NCI-H748 treated with DMSO at 0.1 percent for 48 hours (cell line): Measurements from ENCODE around the gene TNS1.

Experiments used
- DNase-seq: peaks from one replicate; lab custom pipeline; 2025; lab: John Stamatoyannopoulos, UW

Gene TNS1

DNA sequence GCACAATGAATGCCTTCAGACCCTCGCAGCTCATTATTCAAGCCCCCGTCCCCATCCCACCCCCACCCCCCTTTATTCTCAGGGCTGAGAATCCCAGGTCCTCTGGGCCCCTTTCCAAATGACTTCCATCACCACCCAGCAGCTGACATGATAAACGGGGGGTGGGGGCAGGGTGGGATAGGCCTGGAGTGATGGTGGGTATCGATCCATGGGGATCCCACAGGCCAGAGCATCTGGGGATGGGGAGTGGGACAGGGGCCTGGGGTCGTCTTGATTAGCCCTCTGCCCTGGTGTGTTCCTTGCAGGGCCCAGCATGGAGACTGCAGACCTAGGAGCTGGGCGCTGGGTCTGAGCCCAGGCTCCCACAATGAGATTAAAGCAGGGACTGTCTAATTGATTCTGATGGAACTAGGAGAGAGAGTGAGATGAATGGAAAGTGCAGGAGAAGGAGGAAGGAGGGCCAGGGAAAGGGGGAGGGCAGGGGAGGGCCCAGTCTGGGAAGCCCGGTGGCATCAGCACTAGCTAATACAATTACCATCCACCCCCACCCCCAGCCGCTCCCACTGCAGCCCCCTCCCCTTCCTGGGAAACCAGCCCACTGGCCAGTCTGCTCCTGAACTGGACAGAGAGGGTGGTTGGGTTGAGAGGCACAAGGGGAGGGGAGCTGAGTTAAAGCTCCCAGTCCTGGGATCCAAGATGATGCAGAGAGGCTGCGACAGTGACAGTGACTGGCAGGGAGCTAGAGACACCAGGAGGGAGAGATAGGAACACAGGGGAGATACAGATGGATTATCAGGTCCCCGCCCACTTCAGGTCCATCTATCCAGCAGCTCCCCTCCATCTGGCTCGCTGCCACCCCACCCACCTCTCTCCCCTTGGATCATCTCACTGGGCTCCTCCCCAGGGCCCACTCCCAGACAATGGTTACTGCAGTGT lies 13.1 kb upstream of the TNS1 start:
- DNase-seq: no peak

DNA sequence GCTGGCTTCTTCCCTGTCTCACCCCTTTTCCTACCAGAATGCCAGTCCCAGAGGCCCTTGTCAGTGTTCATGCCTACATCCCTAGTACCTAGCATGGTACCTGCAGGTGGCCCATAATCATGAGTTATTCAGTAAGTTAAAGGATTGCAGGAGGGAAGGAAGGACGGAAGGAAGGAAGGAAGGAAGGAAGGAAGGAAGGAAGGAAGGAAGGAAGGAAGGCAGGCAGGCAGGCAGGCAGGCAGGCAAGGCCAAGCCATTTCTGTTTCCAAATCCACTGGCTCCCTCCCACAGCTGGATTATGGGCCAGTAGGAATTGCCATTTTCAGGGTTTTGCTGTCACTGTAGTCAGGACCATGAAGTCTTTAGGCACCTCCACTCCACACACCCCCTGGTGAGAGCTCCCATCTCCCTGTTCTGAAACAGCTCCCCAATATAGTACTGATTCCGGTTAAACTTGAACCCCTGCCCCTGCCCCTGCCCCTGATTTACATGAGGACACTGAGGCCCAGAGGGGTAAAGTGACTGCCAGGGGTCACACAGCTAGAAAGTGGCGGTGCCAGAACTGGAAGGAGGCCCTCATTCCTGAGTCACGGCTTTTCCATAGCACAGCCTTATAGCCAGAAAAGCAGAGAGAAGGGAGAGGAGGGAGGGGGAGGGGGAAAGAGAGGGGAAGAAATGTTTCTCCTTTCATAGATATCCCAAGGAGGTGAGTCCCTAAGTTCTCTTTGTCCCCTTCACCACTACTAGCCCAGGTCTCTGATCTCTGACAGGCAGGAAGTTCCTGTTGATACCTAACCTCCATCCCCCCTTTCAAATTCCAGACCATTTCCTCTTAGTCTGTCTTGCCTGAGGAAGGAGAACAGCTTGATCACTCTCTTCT lies 12.2 kb upstream of the TNS1 start:
- no peak for DNase-seq

DNA sequence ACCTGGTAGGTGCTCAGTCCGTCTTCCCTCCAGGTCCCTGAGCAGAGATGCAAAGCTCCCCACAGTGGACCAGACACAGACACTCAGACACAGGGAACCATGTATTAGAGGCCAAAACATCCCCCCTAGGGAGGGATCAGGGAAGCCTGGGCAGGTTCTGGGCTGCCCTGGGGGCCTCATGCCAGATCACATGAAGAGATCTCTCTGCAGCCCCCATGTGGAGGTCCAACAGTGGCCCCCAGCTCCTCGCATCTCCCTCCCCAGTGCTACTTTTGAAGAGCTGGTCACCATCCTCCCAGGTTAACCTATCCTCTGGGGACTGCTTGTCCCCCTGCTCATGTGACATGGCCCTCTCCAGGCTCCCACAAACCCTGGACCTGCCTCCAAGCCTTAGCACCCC lies 10.5 kb upstream of the TNS1 start:
- no peak for DNase-seq

DNA sequence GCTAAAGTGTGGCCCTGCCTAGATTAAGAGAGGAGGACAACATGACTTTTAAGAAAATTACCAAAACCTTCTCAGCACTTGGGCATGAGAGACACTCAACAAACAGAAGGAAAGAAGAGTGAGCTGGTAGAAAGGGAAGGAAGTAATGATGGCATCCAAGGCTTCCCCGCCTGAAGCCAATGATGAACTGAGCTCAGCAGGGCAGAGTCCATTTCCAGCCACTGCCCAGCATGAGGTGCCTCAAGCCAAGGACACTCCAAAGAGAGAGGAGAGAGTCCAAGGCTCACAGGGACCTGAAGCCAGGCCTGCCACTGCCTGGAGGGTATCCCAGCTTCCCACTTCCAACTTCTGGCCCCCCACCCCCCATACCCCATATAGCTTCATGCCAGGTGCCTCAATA lies 9.5 kb upstream of the TNS1 start:
- no peak for DNase-seq

DNA sequence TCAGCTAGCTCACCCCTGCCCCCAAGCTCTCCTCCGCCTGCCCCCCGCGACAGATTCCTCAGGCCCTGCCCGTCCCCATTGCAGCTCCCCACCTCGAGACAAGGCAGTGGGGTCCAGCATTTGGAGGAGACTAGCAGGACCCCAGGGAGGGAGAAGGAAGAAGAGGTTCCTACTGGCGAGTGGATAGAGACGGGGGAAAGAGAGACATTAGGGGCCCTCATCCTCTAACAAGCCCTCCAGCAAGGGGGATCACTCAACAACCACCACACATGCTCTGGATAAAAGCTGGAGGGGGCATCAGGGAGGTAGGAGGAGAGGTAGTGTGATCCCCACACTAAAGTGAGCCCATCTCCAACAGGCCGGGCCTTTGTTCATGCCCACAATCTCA lies 8.9 kb upstream of the TNS1 start:
- DNase-seq: no peak

DNA sequence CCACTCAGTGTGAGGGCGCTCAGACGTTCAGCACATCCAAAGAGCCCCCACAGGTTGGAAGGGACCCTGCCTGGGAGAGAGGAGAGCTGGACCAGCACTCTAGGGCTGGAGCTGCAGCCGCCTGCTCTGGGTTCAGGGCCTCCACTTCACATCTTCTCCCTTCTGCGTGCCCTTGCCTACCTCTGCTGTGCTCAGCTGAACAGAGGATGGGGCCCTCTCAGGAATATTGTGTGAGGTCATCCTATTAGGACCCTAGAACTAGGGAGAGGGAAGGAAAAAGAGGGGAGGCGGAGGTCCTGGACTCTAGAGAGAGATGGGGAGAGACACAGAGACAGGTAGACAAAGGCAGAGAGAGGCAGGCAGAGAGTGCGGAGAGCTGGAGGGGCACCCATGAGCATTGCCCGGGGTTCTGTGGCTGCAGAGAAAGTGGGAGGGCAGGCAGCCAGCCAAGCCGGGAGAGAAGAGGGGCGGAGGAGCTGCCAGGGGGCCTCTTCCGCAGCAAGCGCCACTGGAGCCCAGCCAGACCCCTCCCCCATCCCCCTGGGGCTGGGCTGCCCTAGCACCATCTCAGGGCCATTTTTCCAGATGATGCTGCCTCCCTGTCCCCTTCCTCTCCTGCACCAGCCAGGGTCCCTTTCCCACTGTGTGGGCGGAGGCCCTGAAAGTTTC lies 8.3 kb upstream of the TNS1 start:
- no peak for DNase-seq

DNA sequence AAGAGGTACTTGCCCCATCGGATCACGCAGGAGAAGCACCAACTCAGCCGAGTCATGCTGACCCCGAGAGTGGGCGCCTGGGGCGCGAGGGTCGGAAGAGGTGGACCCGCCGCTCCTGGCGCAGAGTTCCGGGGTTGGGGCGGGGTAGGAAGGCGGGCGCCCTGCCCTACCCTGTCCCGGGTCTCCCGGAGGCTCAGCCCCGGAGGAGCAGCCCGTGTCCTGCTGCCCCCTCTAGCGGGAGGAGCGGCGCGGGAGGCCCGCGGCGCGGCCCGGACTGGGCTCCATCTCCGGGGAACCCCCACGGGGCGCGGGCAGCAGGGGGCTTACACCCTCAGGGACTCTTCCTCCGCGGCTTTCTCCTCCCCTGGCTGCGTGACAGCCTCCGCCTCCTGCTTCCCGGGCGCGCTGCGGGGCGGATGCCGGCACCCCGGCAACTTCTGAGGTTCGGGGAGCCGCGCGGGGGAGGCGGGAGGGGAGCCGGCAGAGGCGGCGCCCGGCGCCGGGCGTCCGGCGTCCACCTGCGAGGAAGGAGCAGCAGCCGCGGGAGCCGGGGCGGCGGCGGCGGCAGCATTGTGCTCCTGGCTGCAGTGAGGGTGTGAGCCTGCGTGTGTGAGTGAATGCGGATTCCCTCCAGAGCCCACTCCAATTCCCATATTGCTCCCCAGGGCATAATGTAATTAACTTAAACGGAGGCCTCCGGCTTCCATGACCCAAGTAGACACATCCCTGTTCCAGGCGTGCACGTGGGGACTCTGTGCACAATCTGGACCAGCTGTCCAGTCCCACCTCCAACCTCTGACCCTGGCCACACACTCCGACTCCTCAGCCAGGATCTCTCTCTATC lies 7.6 kb upstream of the TNS1 start:
- DNase-seq: no peak

DNA sequence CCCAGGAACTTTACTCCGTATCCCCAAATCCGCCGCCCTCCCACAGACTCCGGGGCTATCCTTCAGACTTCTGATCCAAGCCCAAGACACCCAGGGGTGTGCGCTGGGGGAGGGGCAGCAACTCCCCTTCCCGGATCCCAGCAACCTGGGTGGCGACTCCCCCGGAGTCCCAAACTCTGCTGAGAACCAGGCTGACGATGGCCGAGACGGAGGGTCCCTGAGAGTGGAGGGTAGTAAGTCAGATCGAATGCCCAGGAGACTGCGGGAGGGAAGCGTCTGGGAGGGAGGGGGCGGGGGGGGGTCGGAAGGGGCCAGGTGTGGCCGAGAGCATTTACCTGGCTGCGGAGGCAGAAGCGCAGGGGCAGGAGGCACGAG lies 7.0 kb upstream of the TNS1 start:
- no peak for DNase-seq

DNA sequence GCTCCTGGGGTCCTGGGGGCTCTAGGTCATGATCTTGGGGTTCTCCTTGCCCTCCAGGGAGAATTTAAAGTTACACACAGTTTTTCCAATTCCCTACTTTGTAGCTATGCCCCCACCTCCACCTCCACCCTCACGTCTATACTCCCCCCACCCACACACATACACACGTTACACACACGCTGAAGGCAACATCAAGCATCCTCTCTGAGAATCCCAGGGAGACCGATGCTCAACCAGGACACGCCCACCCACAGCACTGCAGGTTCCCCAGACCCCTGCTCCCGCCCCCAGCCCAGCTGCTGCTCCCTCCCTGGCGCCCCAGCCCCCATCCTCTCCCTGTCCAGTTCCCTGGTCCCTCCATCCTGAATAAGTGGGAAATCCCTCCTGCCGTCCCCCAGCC lies 6.4 kb upstream of the TNS1 start:
- no peak for DNase-seq

DNA sequence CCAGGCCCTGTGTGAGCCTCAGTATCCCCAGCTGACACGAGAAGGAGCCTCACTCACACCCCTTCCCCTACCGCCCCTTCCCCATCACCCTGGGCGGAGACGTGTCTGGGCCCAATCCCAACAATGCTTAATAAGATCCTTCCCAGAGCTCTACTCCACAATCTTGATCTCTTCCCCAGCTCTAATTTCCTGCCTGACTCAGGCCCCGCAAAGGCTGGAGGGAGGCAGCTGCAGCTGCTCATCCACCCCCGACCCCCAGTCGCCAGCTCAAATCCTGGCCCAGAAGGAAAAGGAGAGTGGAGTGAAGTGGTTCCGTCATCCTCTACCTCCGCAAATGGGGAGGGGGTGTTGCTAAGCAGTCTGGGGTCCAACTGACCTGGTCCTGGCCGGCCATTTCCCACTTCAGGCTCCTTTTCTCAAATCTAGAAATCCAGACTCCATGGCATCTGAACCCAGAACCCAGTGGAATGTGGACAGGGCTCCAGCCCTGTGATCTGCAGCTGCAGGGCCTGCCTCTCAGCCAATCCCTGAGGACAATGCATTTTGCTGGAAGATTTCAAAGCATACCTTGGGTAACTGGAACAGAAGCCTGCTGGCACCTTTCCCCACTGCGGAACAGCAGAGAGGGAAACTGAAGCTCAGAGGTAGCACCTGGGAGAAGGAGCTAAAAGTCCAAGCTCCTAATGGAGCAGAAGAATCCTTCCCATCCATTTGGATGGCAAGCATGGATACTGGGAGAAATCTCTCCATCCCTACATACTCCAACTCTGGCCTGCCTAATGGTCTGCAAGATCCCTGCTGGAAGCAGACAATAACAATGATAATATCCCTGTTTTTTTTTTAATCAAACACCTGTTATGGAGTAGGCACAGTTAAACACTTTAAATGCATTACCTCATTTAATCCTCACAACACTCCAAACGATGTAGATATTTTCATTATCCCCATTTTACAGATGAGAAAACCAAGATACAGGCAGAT lies 5.6 kb upstream of the TNS1 start:
- DNase-seq: no peak

DNA sequence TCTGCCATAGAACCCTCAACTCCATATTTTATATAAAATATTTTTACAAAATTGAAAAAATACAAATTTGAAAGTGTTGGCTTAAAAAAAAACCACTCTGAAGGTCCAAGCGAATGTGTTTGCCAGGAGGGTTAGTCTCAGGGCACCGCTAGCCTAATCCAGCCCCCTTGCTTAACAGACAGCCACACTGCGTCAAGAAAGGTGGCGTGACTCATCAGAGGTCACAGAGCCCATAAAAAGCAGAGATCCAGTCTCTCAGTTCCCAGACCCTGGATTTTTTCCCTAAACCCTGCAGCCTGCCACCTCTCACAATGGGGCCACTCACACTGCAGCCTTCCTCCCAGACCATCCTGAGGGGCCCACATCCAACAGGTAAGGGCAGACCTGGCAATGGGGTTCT lies 3.9 kb upstream of the TNS1 start:
- DNase-seq: no peak

DNA sequence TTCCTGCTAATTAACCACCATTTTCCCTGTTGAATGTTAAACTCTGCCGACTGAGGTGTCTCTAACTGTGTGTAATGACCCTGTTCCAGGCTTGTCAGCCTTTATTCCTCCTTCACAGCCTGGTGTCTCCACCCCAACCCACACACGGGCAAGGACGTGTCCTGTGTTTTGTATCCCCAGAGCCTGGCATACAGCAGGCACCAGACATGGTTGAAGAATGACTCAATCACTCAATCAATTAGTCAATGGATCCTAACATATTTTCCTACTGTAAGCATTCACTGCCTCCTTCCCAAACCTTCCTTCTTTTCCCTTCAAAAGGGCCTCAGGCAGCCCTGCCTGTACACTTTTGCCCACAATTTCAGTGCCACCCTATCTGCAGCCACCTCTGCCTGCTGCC lies 2.7 kb upstream of the TNS1 start:
- no peak for DNase-seq

DNA sequence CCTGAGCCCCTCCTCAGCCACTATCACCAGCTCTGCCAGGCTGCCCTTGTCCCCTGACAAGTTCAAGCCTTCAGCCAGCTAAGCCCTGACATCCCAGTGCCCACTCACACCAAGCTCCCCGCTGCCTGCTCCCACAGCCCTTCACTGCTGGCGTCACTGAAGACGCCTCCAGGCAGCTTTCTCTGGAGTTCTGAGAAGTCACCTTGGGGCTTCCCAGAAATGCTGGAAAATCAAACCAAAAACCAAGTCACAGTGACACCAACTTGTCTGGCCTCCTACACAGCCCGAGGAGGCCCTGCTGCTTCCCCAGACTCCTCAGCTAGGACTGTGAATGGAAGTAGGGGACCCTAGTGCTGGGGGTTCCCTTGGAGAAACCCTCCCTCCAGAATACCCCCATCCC lies 2.2 kb upstream of the TNS1 start:
- DNase-seq: no peak

DNA sequence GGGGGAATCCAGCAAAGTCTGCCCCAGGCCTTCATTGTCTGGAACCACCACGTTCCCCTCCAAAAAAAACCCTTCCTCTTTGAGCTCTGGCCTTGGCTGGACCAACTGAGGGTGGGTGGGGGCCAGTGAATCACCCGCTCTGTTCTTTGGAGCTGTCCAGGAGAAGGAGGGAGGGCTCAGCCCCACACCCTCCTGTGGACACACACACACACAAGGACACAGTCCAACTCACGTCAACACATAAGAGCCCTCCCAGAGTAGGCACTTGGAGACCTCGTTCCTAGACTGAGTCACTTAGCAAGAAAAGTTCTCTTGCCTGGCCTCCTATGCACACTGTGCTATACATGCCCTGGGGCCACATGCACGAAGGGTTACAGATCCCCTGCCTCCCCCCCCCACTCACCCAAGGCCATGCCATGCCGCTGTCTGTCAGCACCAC lies 1.2 kb upstream of the TNS1 start:
- DNase-seq: no peak

DNA sequence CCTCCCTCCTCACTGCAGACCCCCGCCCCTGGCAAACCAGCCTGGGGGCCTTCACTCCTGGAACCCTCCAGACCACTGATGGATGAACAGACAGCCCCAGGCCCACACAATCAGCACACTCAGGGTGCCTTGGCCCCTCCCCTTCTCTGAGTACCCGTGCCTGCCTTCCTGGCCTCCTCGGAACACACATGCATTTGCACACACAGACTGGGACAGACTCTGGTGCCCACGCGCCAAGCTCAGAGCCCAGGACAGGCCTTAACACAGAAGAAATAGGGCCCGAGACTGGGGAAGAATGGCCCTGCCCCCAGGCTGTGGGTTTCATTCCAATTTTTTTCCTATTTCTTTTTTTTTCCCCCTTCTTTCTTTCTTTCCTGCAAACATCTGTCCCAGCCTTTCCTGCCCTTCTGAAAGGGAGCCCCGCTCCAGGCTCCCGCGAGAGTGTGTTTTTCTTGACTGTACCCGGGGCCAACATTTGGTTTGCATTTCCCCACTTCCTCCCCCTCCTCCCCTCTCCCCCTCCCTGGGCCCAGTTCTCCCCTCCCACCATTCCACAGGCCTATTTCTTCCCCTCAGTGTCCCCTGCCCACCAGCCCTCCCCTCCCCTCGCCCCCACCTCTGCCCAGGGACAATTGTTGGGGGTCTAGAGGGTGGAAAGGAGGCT lies 618 bp upstream of the TNS1 start:
- no peak for DNase-seq

DNA sequence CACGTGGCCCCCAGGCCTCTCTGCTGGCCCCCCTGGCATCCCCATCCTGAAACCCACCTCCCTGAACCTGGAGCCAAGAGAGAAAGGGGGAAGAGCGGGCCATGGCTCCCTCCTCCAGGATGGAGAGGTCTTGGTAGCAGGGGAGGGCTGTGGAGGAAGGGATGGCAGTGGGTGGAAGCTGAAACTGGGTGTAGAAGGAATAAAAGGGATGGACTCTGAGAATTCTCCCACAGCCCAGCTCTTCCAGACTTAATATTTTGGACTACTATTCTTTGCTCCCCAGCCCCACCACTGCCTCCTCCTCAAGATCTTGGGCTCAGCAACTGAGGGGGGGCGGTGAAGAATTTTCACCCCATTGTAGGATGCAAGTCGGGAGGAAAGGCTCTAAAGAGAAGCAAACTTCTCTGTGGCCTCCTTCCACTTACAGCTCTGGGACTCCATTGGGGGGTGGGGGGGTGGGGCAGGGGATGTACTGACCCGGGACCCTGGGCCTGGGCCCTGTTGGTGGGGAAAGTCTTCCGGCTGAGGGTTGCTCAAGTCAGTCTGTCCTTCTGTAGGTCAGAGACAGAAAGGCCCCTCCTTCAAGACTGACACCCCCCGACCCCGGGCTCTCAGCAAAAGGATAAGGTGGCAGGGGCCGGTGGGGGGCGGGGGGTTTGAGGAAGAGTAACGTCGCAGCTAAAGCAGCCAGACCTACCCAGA lies 501 bp downstream of the TNS1 start:
- DNase-seq: no peak

DNA sequence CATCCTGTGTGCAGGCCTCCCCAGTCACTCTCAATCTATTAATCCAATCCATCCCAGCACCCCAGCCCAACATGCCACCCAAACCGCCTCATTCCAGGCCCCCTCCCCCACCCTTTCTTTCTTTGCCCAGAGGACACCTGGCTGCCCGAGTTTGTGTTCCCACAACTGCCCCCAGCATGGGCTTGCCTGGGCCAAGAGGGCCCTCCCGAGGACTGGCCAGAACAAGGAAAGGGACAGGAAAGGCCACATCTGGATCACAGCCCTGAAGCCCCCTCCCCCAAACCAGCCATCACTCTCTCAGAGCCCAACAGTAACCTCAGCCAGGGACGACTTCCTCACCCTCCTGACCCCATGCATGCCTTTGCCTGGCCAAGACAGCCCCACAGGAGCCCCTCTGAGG lies 1.2 kb downstream of the TNS1 start:
- no peak for DNase-seq

DNA sequence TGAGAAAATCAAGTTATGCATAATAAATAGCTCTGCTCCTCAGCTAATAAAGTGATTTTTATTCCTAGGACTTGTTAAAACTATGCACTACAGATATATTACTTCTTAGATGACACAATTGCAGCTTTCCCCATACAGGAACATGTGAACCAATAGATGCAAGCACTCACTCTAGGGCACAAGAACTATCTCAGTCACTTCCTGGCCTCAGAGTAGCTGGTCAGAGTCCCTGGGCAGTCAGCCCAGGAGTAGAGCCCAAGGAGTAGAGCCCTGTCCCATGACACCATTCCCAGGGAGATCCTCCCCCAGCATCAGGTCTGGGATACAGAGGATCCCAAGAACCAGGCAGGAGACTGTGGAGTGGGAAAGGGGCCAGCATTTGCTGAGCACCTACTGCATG lies 2.7 kb downstream of the TNS1 start:
- no peak for DNase-seq

DNA sequence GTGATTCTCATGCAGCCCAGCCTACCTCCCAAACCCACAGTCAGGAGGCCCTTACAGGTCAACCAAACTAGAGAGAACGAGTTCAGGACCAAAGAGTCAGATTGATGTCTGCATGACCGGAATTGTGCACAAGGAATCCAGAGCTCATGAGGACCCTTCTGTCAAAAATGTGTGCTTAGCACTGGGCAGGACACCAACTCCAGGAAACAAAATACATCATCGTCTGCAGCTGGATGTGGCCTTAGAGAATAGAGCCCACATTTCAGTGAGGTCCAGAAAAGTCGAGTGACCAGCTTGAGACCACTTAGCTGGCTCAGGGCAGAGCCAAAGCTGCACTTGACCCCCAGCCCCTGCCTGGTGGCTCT lies 3.2 kb downstream of the TNS1 start:
- no peak for DNase-seq
